ENCODE data around the gene NPTN. TPM values are rescaled to one million over a fixed set of nuclear protein-coding genes. Genes with fewer than 3 reads are reported as not detected.
A peak's percentile ranks its signal among the peaks of the same experiment; 100 is the strongest.

Gene NPTN
- total RNA-seq, 2 donors from 2014 or later = 57.7 to 66.2 TPM

DNA sequence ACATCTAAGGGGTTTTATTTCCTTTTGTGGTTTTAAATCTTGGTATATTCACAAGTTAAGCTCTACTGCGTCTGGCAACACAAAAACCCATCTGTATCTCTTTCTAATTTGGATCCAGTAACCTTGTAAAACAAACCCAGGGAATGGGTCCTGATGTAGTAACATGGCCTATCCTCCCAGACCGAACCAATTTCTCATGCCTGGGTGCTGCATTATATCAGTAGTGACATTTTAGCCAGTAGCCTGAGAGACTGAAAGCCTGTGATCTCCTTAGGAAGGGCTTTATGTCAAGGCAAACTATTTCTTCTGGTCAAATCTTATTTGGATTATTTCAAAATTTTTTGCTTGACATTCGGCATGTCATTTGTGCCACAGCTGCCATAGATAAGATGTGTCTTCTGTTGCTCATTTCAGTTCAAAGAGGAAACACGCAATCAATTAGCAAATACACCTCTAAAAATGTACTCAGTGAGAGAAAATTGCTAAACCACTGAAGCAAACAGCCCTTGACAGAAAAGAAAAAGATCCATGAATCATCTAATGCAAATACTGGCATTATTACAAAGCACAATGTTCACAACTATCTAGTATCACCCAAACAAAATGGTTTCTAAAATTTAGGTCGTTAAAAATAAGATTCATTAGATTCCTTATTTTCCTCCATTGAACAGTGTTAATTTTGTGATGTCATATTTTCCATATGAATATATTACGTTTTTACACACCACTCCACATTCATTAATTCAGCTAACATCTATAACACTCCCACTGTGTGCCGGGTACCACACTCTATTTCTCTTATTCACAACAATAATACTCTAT is 4.0 kb downstream of the NPTN start:
- Mint-ChIP-seq H3K9me3 (no peaks in the 10 kb centered on the region), H3K36me3 (no peaks in the 10 kb centered on the region), H3K27me3 (peaks cover 0 to 3% of the 10 kb centered on the region in 2 donors), H3K4me1 (ENCODE audit: low read depth in 2 of 2) (peaks cover 43 to 48% of the 10 kb centered on the region in 2 donors), H3K27ac (no peak overlapping the region), H3K4me3 (peak overlapping the region; percentile 8)
- no peak for ATAC-seq
- no peak for DNase-seq (ENCODE audit: low spot score)

DNA sequence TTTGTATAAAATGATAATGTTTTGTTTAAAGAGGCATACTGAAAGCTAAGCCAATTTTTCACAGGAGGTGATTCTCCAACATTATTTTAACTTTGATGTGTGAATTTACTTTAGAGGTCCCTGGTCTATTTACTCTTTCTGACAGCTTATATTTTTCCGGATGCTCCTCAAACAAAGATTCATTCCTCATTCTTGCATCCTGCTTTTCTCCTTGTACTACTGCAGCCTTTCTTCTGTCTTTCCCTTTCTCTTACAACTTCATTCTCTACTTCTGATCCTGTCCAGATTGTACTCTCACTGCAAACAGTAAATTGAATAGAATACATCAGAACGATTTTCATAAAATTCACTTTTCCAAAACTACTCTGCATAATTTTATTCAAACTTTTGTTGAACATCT is 5.1 kb downstream of the NPTN start:
- ATAC-seq = no peak
- Mint-ChIP-seq H3K36me3 (no peaks in the 10 kb centered on the region), H3K27ac (no peak overlapping the region), H3K27me3 (no peaks in the 10 kb centered on the region), H3K4me1 (ENCODE audit: low read depth in 2 of 2) (peaks cover 35 to 41% of the 10 kb centered on the region in 2 donors), H3K4me3 (no peak overlapping the region), H3K9me3 (no peaks in the 10 kb centered on the region)
- DNase-seq (ENCODE audit: low spot score) = no peak

DNA sequence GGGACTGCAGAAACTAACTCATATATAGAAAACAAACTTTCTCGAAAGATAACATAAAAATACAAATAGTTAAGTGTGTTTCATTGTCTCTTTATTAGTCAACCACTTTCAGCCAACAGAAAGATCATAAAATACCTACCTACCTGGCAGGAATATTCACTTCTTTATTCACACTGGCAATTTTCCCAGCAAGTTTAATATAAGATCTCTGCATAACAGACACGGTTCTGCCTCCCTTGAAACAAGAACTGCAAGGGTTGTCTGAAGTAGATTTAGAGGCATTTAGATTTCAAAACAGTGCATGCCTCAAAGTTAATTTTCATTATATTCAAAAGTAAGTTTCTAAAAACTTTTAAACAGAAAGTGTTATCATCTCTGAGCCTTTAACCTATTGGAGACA is 7.1 kb downstream of the NPTN start:
- H3K27me3 Mint-ChIP-seq = no peaks in the 10 kb centered on the region
- no peaks in the 10 kb centered on the region for H3K9me3 Mint-ChIP-seq
- no peak for DNase-seq (ENCODE audit: low spot score)

DNA sequence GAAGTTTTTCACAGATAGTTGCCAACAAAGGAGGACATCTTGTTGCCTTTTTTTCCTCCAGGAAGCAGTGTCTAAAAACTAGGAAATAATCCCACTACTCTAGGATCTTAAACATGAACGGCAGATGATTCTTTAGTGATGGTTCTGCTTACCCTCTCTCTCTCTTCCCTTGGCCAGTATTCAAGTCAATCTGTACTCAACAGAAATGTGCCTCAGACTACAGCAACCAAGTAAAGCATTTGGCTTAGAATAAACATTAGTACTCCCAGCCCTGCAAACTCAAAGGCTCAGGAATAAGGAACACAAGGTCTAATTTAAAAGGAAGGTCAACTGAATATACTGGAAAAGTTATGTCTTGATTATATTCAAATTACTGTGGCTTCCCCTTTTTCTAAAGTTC is 8.7 kb downstream of the NPTN start:
- Mint-ChIP-seq H3K9me3 (no peaks in the 10 kb centered on the region), H3K27ac (no peak overlapping the region), H3K36me3 (no peaks in the 10 kb centered on the region), H3K27me3 (no peaks in the 10 kb centered on the region), H3K4me3 (no peak overlapping the region), H3K4me1 (ENCODE audit: low read depth in 2 of 2) (peaks cover 21 to 30% of the 10 kb centered on the region in 2 donors)
- DNase-seq (ENCODE audit: low spot score) (no peak), ATAC-seq (no peak)

More for the DNA sequence above, 7.1 kb downstream of the NPTN start:
- Mint-ChIP-seq H3K4me3 (no peak overlapping the region), H3K4me1 (ENCODE audit: low read depth in 2 of 2) (peaks cover 26 to 38% of the 10 kb centered on the region in 2 donors), H3K27ac (no peak overlapping the region), H3K36me3 (no peaks in the 10 kb centered on the region)
- no peak for ATAC-seq

DNA sequence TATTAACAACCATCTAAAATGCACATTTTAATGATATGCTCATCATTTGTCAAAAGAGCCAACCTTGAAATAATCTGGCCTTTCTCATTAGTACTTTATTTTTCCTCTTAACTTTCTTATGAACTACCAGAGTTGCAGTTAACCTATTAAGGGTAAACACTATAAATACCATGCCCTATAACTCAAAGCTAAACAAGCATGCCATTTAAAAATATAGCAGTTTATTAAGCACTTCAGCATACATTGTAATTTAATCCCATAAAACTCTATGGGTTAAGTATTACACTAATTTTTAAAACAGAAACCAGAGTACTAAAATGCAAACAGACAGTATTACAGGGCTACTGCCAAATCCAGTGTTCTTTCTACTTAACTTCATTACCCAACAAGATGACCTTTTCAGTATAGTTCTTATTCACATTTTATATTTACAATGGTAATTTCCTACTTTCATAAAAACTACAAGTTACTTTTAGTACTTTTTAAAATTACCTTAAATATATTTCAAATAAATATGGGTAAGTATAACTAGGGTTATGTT is 11.8 kb downstream of the NPTN start:
- H3K9me3 Mint-ChIP-seq = no peaks in the 10 kb centered on the region
- no peaks in the 10 kb centered on the region for H3K27me3 Mint-ChIP-seq
- no peak overlapping the region for H3K27ac Mint-ChIP-seq
- H3K4me1 Mint-ChIP-seq (ENCODE audit: low read depth in 2 of 2) = peaks cover 18 to 21% of the 10 kb centered on the region in 2 donors
- DNase-seq (ENCODE audit: low spot score) (no peak), ATAC-seq (no peak)
- no peak overlapping the region for H3K4me3 Mint-ChIP-seq
- H3K36me3 Mint-ChIP-seq = no peaks in the 10 kb centered on the region

DNA sequence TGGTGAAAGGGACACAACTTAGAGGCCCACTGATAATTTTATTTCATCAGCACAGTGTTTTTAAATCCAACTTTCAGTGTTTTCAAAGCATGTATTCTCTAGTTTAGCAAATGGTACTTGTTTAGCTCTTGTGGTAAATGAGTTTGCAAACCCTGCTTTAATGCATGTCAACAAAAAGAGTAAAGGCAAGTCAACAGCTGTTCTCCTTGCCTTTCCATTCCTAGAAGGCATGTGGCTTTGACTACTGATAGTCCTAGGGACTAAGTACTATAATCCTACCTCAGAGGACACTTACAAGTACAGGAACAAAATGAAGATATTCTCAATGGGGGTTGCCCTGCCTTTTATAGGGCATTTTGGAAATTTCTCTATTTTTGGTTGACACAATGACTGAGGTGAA is 13.1 kb downstream of the NPTN start:
- Mint-ChIP-seq H3K4me1 (ENCODE audit: low read depth in 2 of 2) (peaks cover 21 to 31% of the 10 kb centered on the region in 2 donors), H3K27ac (no peak overlapping the region), H3K27me3 (no peaks in the 10 kb centered on the region), H3K4me3 (no peak overlapping the region), H3K9me3 (no peaks in the 10 kb centered on the region), H3K36me3 (no peaks in the 10 kb centered on the region)
- DNase-seq (ENCODE audit: low spot score) (no peak), ATAC-seq (no peak)

DNA sequence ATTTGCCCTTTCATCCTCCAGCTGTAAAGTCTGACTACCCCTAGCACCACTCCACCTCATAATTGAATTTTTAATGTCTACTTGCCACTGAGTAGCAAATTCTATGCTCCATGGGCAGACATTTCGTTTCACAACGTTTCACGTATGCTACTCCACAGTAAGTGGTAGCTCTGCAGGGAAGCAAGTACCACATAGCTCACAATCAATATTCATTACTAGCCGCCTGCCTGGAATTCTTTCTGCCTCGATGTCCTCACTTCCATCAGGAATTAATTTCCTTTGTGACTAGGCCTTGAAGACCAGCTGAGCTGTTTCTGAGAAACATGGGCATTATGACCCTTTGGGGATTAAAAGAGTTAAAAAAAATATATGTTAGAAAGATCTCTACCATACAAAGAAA is 15.3 kb downstream of the NPTN start:
- DNase-seq (ENCODE audit: low spot score) (no peak), ATAC-seq (no peak)
- Mint-ChIP-seq H3K9me3 (no peaks in the 10 kb centered on the region), H3K36me3 (no peaks in the 10 kb centered on the region), H3K27ac (no peak overlapping the region), H3K27me3 (no peaks in the 10 kb centered on the region), H3K4me3 (no peak overlapping the region), H3K4me1 (ENCODE audit: low read depth in 2 of 2) (peaks cover 18 to 31% of the 10 kb centered on the region in 2 donors)

DNA sequence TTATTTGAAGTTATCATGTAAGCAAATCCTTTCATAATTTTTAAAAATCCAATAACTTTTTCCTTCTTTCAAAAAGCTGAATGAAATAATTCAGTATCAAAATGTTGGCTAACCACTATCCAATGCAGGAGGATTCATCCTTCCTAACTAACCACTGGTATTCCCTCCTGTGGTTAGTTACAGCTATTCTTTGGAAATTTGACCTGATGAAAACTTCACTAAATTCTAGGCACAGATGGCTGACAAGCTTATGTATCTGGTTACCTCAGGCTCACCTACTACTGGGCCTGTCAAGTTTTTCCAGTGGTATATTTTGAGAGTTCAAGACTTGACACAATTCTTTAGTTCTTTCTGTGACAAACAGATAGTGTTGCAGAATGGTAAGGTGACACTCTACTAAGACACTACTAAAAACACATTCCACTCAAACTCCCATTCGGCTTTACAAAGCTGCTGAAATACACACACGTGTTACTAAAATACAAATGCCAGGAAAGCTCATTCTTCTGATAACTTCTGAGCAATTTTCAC is 15.8 kb downstream of the NPTN start:
- Mint-ChIP-seq H3K4me3 (no peak overlapping the region), H3K9me3 (no peaks in the 10 kb centered on the region), H3K27me3 (no peaks in the 10 kb centered on the region), H3K36me3 (no peaks in the 10 kb centered on the region), H3K4me1 (ENCODE audit: low read depth in 2 of 2) (peaks cover 18 to 31% of the 10 kb centered on the region in 2 donors), H3K27ac (no peak overlapping the region)
- no peak for ATAC-seq
- no peak for DNase-seq (ENCODE audit: low spot score)

DNA sequence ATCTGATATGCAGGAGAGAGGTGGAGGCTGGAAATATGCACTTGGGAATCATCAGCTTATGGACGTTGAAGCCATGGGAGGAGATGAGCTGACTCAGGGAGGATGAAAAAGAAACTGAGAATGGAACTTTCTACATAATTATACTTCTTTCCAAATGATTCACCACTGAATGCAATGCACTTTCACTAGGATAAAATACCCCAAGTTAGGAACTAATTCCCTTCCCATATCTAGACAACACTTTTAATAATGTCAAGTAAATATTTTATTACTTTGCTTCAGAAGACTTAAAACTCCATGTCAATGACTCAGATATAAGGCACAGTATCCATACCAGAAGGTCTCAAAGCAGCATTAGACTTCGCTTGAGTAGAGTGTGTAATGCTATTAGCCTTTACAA is 24.2 kb downstream of the NPTN start:
- Mint-ChIP-seq H3K9me3 (no peaks in the 10 kb centered on the region), H3K4me3 (peak overlapping the region; percentile 3), H3K27ac (no peak overlapping the region), H3K36me3 (no peaks in the 10 kb centered on the region), H3K4me1 (ENCODE audit: low read depth in 2 of 2) (peaks cover 28 to 32% of the 10 kb centered on the region in 2 donors), H3K27me3 (no peaks in the 10 kb centered on the region)
- ATAC-seq (no peak), DNase-seq (ENCODE audit: low spot score) (no peak)

DNA sequence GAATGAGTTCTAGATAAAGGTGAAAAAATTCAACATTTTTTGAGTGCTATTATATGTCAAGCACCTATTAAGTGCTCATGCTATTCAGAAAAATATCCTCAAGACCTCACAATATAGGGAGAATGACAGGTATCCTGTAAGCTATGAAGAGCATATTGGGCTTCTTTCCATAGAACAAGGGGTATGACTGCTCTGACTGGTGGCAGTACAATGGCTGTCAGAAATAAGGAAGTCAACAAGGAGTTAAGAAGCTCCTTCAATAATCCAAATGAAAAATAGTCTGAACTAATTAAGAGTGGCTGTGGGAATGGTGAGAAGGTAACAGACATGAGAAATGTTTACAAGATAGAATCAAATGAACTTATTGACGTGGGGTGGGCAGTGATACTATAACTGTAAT is 24.7 kb downstream of the NPTN start:
- Mint-ChIP-seq H3K27ac (no peak overlapping the region), H3K27me3 (no peaks in the 10 kb centered on the region), H3K4me3 (peak overlapping the region; percentile 3), H3K4me1 (ENCODE audit: low read depth in 2 of 2) (peaks cover 28 to 34% of the 10 kb centered on the region in 2 donors), H3K36me3 (no peaks in the 10 kb centered on the region), H3K9me3 (no peaks in the 10 kb centered on the region)
- DNase-seq (ENCODE audit: low spot score) = no peak
- no peak for ATAC-seq

DNA sequence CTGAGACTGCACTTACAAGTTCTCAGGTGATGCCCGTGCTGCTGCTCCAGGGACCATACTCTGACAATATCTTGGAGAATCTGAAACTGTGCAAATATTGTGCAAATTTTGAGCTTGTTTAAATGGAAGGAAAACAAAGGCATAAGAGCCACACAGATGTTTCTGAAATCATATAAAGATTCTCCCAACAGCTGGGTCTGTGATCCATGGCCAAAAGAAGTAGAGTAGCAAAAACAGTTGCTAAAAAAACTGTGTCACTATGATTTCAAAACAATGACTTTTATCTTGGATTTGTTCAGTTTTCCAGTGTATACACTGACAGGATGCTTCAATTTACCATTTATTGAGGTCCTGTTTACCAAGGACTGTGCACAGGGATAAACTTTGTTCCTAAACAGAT is 25.3 kb downstream of the NPTN start:
- Mint-ChIP-seq H3K27me3 (no peaks in the 10 kb centered on the region), H3K4me3 (peak overlapping the region; percentile 63), H3K27ac (peak overlapping the region; percentile 61 to 68), H3K36me3 (no peaks in the 10 kb centered on the region), H3K9me3 (no peaks in the 10 kb centered on the region), H3K4me1 (ENCODE audit: low read depth in 2 of 2) (peaks cover 28 to 34% of the 10 kb centered on the region in 2 donors)
- no peak for ATAC-seq
- no peak for DNase-seq (ENCODE audit: low spot score)

DNA sequence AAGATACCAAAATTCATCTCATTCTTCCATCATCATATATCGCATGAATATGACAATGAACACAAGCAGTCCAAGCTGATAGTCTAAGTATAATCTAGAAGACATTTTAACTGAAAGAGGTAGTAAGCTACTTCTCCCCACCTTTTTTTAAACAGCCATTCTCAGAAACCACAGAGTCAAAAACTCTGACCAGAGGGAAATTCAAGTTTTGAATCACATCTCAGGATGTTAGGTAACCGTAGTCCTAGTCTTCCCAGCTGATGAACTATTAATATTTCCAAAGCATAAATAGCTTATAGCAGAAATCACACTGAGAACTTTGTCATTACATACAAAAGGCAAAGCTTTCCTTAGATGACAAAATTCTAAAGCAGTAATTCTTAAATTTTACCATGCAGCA is 25.8 kb downstream of the NPTN start:
- Mint-ChIP-seq H3K27ac (peak overlapping the region; percentile 61 to 68), H3K4me1 (ENCODE audit: low read depth in 2 of 2) (peaks cover 28 to 34% of the 10 kb centered on the region in 2 donors), H3K36me3 (no peaks in the 10 kb centered on the region), H3K9me3 (no peaks in the 10 kb centered on the region), H3K27me3 (no peaks in the 10 kb centered on the region), H3K4me3 (peak overlapping the region; percentile 63)
- ATAC-seq (no peak), DNase-seq (ENCODE audit: low spot score) (no peak)

DNA sequence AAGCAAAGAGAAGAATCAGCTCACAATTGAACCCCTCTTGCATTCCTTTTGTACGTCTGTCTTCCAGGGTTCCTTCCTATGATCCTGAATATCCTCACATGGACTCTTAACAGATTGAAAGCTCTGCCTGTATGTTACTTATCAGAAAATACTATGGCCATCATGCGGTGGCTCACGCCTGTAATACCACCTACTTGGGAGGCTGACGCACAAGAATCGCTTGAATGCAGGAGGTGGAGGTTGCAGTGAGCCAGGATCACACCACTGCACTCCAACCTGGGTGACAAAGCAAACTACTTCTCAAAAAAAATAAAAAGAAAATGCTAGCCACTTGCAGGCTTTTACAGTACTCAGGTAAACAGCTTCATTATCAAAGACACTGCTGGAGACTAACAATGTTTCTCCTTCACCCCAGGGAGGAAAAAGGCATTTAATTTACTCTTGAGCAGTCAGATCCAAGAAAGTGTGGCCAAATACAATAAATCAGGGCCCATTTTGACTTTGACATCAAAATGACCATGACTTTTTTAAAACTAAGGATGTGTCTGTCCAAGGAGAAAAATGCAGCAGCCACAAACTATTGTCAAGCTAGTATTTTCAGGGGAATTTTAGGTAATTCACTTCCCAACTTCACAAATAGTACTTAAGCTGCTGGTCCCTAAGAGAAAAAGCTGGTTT is 27.3 kb downstream of the NPTN start:
- no peak overlapping the region for H3K27ac Mint-ChIP-seq
- no peak for DNase-seq (ENCODE audit: low spot score)
- H3K4me3 Mint-ChIP-seq = no peak overlapping the region
- H3K9me3 Mint-ChIP-seq = no peaks in the 10 kb centered on the region
- no peak for ATAC-seq
- no peaks in the 10 kb centered on the region for H3K27me3 Mint-ChIP-seq
- peaks cover 28% of the 10 kb centered on the region in 2 donors for H3K4me1 Mint-ChIP-seq (ENCODE audit: low read depth in 2 of 2)
- no peaks in the 10 kb centered on the region for H3K36me3 Mint-ChIP-seq

DNA sequence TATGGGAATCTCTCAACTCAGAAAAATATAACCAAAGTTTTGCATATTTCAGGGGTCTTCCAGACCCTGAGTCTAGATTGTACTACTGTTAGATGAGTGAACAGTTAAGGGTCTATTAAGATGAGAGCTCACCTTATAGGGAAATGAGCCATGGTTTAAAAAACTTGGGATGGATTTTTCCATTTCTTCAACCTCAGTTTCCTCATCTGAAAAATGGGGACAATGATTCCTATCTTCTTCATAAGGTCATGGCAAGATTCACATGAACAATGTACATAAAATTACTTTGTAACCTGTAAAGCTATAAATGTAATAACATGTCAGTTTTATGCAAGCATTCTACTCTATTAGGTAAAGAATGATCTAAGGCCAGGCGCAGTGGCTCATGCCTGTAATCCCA is 28.7 kb downstream of the NPTN start:
- Mint-ChIP-seq H3K27ac (peak overlapping the region; percentile 20 to 24), H3K4me3 (peak overlapping the region; percentile 33)

More for the DNA sequence above, 28.7 kb downstream of the NPTN start:
- Mint-ChIP-seq H3K4me1 (ENCODE audit: low read depth in 2 of 2) (peaks cover 27 to 30% of the 10 kb centered on the region in 2 donors), H3K36me3 (no peaks in the 10 kb centered on the region), H3K9me3 (no peaks in the 10 kb centered on the region), H3K27me3 (no peaks in the 10 kb centered on the region)
- DNase-seq (ENCODE audit: low spot score) (no peak), ATAC-seq (no peak)

Data from natural killer cell treated with Interleukin-12 subunit alpha and Interleukin-12 subunit beta and Interleukin-15 and Interleukin-18, amount 100 ng/mL, for 72 hours (primary cell).